Keratinocyte (primary cell): ENCODE data around the gene FFAR2.

Experiments
- EZH2 ChIP-seq: IDR thresholded peaks from one replicate; pipeline ENCODE4 v1.6.1; 2012; ENCODE audit warnings: inconsistent platforms, mild to moderate bottlenecking, low read length, moderate library complexity
- TF ChIP-seq, protein P1 (sequence below), 3 experiments: IDR thresholded peaks in 1 of 3; conservative IDR thresholded peaks in 1 of 3; optimal IDR thresholded peaks in 1 of 3; 2 replicates in 2 of 3; 3 replicates in 1 of 3; pipeline versions ENCODE3 to v1.5.1; 2011; ENCODE audit warnings: low read length in 3 of 3, mild to moderate bottlenecking in 3 of 3, moderate library complexity in 2 of 3, control low read depth in 1 of 3, inconsistent platforms in 1 of 3; ENCODE audit not compliant: insufficient read depth in 2 of 3; ENCODE audit errors: extremely low read depth in 1 of 3

GRCh38 chr19:35399948-35400772, 47.9 kb upstream of the FFAR2 start:
- TF ChIP-seq, protein P1, sequence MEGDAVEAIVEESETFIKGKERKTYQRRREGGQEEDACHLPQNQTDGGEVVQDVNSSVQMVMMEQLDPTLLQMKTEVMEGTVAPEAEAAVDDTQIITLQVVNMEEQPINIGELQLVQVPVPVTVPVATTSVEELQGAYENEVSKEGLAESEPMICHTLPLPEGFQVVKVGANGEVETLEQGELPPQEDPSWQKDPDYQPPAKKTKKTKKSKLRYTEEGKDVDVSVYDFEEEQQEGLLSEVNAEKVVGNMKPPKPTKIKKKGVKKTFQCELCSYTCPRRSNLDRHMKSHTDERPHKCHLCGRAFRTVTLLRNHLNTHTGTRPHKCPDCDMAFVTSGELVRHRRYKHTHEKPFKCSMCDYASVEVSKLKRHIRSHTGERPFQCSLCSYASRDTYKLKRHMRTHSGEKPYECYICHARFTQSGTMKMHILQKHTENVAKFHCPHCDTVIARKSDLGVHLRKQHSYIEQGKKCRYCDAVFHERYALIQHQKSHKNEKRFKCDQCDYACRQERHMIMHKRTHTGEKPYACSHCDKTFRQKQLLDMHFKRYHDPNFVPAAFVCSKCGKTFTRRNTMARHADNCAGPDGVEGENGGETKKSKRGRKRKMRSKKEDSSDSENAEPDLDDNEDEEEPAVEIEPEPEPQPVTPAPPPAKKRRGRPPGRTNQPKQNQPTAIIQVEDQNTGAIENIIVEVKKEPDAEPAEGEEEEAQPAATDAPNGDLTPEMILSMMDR (optimal IDR thresholded peaks at IDR 0.05 in 1 of 3, IDR thresholded peaks at IDR 0.05 in 1 of 3, conservative IDR thresholded peaks at IDR 0.05 in 1 of 3; ENCODE audit: extremely low read depth in 1 of 3, insufficient read depth in 2 of 3, low read length in 3 of 3): no peak
- no peak for TF ChIP-seq EZH2
